ENCODE results near the gene NUDT13. TPM values are rescaled to one million over a fixed set of nuclear protein-coding genes. Genes with fewer than 3 reads are reported as not detected.

The NUDT13 gene
- total RNA-seq, 2 experiments from 2014 or later, result 1.2 TPM

Other genes with a start within 250 kb of the NUDT13 start
- gene OIT3, start 216.7 kb upstream of the NUDT13 start, total RNA-seq, result not detected
- gene PLA2G12B, start 155.6 kb upstream of the NUDT13 start, total RNA-seq, result not detected
- gene P4HA1, start 13.6 kb upstream of the NUDT13 start, total RNA-seq, result 10 to 100 TPM; 29.8 to 30.5 TPM
- 10 to 100 TPM; 26.7 to 30.5 TPM for gene ECD, start 57.6 kb downstream of the NUDT13 start, total RNA-seq
- 10 to 100 TPM; 13.4 to 14.7 TPM for gene FAM149B1, start 57.7 kb downstream of the NUDT13 start, total RNA-seq
- gene DNAJC9, start 136.8 kb downstream of the NUDT13 start, total RNA-seq, result 10 to 100 TPM; 63.5 to 65.1 TPM
- 100 to 1,000 TPM in 1 of 2 experiments, 10 to 100 TPM in 1; 79.2 to 110 TPM for gene MRPS16, start 142.2 kb downstream of the NUDT13 start, total RNA-seq
- gene CFAP70, start 248.4 kb downstream of the NUDT13 start, total RNA-seq, result under 1 TPM; 0.38 to 0.80 TPM